ENCODE data around the gene CAD. TPM values are rescaled to one million over a fixed set of nuclear protein-coding genes. Genes with fewer than 3 reads are reported as not detected.

Gene CAD
- total RNA-seq, 1 experiment from 2014 or later = 71.4 TPM

DNA sequence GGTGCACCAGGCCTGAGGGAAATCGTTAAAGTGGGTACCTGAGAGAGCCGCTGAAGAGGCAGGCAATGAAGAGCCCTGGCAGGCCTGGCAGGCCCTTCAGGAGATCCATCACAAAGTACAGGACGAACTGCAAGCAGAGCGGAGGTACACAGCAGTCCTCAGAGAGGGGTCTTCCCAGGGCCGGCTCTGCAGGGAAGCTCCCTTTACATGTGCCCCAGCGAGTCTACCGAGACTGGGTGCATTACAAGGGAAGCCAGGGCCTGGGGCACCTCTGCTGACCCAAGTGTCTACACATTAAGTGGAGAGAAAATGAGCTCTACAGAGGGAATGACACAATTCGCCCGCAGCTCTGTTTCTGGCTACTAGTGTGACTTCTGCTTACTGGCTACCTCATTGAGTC is 13.4 kb upstream of the CAD start:
- no peak overlapping the region for H3K4me3 ChIP-seq (ENCODE audit: low read length)

DNA sequence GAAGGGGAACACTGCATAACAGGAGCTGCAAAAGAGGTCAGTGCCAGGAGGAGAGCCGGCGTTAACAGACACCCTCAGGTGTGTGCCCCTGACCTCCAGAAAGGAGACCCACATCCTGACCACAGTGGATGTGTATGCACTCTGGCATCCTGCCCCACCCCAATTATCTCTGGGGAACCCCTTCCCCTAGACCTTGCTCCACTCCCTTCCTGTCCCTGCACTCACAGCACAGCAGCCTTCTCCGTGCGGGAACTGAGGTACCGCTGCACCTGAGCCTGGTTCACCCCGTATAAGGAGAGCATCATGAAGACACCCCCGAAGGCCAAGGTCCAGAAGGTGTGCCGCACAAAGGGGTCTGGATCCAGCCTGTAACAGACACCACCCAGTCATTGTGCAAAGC is 12.6 kb upstream of the CAD start:
- H3K9me2 ChIP-seq (replicated peaks; ENCODE audit: insufficient read depth, low read length) = no peaks in the 10 kb centered on the region

More for the DNA sequence above, 13.4 kb upstream of the CAD start:
- DNase-seq = no peak
- no peak overlapping the region for H3K4me2 ChIP-seq (ENCODE audit: low read depth, low read length, poor library complexity, severe bottlenecking)
- no peaks in the 10 kb centered on the region for H3K9me3 ChIP-seq (ENCODE audit: low read length)
- no peak overlapping the region for H2AFZ ChIP-seq (ENCODE audit: low read length)
- H3K36me3 ChIP-seq (ENCODE audit: insufficient read depth, low read length) = peaks cover 11% of the 10 kb centered on the region; the same call in 1 of the 2 replicates
- no peaks in the 10 kb centered on the region for H4K20me1 ChIP-seq (ENCODE audit: insufficient read depth, low read depth, low read length)
- H3K4me1 ChIP-seq (ENCODE audit: low read length) = peaks cover under 1% of the 10 kb centered on the region; the same call in 1 of the 2 replicates
- H3K27me3 ChIP-seq (ENCODE audit: low read length) = no peaks in the 10 kb centered on the region
- peaks cover 1% of the 10 kb centered on the region; the same call in 1 of the 2 replicates for H3K79me2 ChIP-seq (ENCODE audit: low read length)
- no peaks in the 10 kb centered on the region for H3K9me2 ChIP-seq (replicated peaks; ENCODE audit: insufficient read depth, low read length)
- no peak overlapping the region for H3K9ac ChIP-seq (ENCODE audit: low read length)
- H3K27ac ChIP-seq (ENCODE audit: low read length) = no peak overlapping the region

GRCh38 chr2:27205206-27205605 is 12.0 kb upstream of the CAD start:
- peaks cover 15% of the 10 kb centered on the region for H3K4me1 ChIP-seq (ENCODE audit: low read length)
- H3K79me2 ChIP-seq (ENCODE audit: low read length) = peaks cover 11% of the 10 kb centered on the region; the same call in 1 of the 2 replicates
- no peak overlapping the region for H2AFZ ChIP-seq (ENCODE audit: low read length)
- no peak overlapping the region for H3K4me3 ChIP-seq (ENCODE audit: low read length)
- peaks cover 17% of the 10 kb centered on the region; the same call in 1 of the 2 replicates for H3K36me3 ChIP-seq (ENCODE audit: insufficient read depth, low read length)
- no peaks in the 10 kb centered on the region for H3K9me2 ChIP-seq (replicated peaks; ENCODE audit: insufficient read depth, low read length)
- DNase-seq = no peak
- no peaks in the 10 kb centered on the region for H4K20me1 ChIP-seq (ENCODE audit: insufficient read depth, low read depth, low read length)
- no peaks in the 10 kb centered on the region for H3K27me3 ChIP-seq (ENCODE audit: low read length)
- no peak overlapping the region for H3K4me2 ChIP-seq (ENCODE audit: low read depth, low read length, poor library complexity, severe bottlenecking)
- no peaks in the 10 kb centered on the region for H3K9me3 ChIP-seq (ENCODE audit: low read length)
- H3K9ac ChIP-seq (ENCODE audit: low read length) = no peak overlapping the region
- H3K27ac ChIP-seq (ENCODE audit: low read length) = no peak overlapping the region

More for the DNA sequence above, 12.6 kb upstream of the CAD start:
- no peak overlapping the region for H2AFZ ChIP-seq (ENCODE audit: low read length)
- no peak overlapping the region for H3K9ac ChIP-seq (ENCODE audit: low read length)
- H3K4me1 ChIP-seq (ENCODE audit: low read length) = peaks cover 8% of the 10 kb centered on the region
- H3K27me3 ChIP-seq (ENCODE audit: low read length) = no peaks in the 10 kb centered on the region
- peaks cover 17% of the 10 kb centered on the region; the same call in 1 of the 2 replicates for H3K36me3 ChIP-seq (ENCODE audit: insufficient read depth, low read length)
- no peaks in the 10 kb centered on the region for H4K20me1 ChIP-seq (ENCODE audit: insufficient read depth, low read depth, low read length)
- no peak for DNase-seq
- H3K27ac ChIP-seq (ENCODE audit: low read length) = no peak overlapping the region
- no peak overlapping the region for H3K4me2 ChIP-seq (ENCODE audit: low read depth, low read length, poor library complexity, severe bottlenecking)
- no peak overlapping the region for H3K4me3 ChIP-seq (ENCODE audit: low read length)
- H3K79me2 ChIP-seq (ENCODE audit: low read length) = peaks cover 10% of the 10 kb centered on the region; the same call in 1 of the 2 replicates
- no peaks in the 10 kb centered on the region for H3K9me3 ChIP-seq (ENCODE audit: low read length)

DNA sequence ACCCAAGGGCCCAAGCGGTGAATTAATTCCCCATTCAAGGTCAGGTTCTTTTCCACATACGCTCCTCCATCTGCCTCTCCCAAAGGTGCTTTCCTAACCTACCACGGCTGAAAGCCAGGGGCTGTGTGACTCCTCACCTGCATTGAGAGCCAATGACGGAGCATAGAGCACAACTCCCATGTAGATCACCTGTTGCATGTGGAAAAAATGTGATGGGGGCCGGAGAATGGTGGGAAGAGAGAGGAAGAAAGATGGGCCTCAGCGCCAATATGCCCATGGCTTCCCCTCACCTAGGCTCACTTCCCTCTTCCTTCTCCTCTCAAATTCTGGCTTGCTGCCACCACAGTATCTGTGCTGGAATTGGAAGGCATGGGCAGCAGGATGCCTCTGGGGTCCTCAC is 10.8 kb upstream of the CAD start:
- H3K4me1 ChIP-seq (ENCODE audit: low read length) = peaks cover 24% of the 10 kb centered on the region
- H3K27me3 ChIP-seq (ENCODE audit: low read length) = no peaks in the 10 kb centered on the region
- peaks cover 17% of the 10 kb centered on the region; the same call in 1 of the 2 replicates for H3K36me3 ChIP-seq (ENCODE audit: insufficient read depth, low read length)
- no peak for DNase-seq
- H4K20me1 ChIP-seq (ENCODE audit: insufficient read depth, low read depth, low read length) = no peaks in the 10 kb centered on the region
- no peaks in the 10 kb centered on the region for H3K9me3 ChIP-seq (ENCODE audit: low read length)
- peaks cover 16% of the 10 kb centered on the region for H3K79me2 ChIP-seq (ENCODE audit: low read length)
- H3K27ac ChIP-seq (ENCODE audit: low read length) = no peak overlapping the region
- no peak overlapping the region for H3K4me2 ChIP-seq (ENCODE audit: low read depth, low read length, poor library complexity, severe bottlenecking)
- no peaks in the 10 kb centered on the region for H3K9me2 ChIP-seq (replicated peaks; ENCODE audit: insufficient read depth, low read length)
- no peak overlapping the region for H2AFZ ChIP-seq (ENCODE audit: low read length)
- no peak overlapping the region for H3K9ac ChIP-seq (ENCODE audit: low read length)
- no peak overlapping the region for H3K4me3 ChIP-seq (ENCODE audit: low read length)

DNA sequence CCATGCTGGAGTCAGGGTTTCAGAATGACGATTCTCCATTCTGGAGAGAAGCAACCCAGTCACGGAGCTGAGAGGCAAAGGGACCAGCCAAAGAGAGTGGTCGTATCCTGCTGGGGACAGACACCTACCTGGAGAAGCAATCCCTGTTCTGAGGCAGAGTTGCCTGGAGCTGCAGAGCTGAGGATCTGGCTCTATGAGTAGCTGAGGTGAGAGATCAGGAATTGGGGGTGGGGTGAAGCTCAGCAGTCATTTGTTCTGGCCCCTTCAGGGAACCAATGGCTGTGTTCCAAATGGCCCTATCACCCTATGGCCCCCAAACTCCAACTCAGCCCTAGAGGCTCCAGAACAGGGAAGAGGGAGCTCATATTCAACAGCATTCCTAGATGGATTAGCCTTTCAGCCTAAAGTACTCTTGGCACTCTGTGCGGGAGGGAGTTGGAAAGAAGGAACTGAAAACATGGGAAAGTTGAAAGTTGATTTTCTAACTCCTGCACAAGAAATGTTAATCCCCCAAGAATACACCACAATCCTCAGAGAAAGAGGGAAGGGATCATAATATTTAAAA is 8.6 kb upstream of the CAD start:
- H4K20me1 ChIP-seq (ENCODE audit: insufficient read depth, low read depth, low read length) = no peaks in the 10 kb centered on the region
- H3K9me3 ChIP-seq (ENCODE audit: low read length) = no peaks in the 10 kb centered on the region
- no peak overlapping the region for H3K9ac ChIP-seq (ENCODE audit: low read length)
- no peak overlapping the region for H3K4me2 ChIP-seq (ENCODE audit: low read depth, low read length, poor library complexity, severe bottlenecking)
- H3K9me2 ChIP-seq (replicated peaks; ENCODE audit: insufficient read depth, low read length) = no peaks in the 10 kb centered on the region
- no peak for DNase-seq
- H3K4me3 ChIP-seq (ENCODE audit: low read length) = no peak overlapping the region
- no peak overlapping the region for H2AFZ ChIP-seq (ENCODE audit: low read length)
- peaks cover 11% of the 10 kb centered on the region; the same call in 1 of the 2 replicates for H3K36me3 ChIP-seq (ENCODE audit: insufficient read depth, low read length)
- no peaks in the 10 kb centered on the region for H3K27me3 ChIP-seq (ENCODE audit: low read length)
- no peak overlapping the region for H3K27ac ChIP-seq (ENCODE audit: low read length)
- H3K79me2 ChIP-seq (ENCODE audit: low read length) = peaks cover 31% of the 10 kb centered on the region
- H3K4me1 ChIP-seq (ENCODE audit: low read length) = peaks cover 29% of the 10 kb centered on the region

GRCh38 chr2:27209621-27210401 is 7.4 kb upstream of the CAD start:
- H3K9ac ChIP-seq (ENCODE audit: low read length) = peak overlapping the region; percentile 36
- H3K9me2 ChIP-seq (replicated peaks; ENCODE audit: insufficient read depth, low read length) = no peaks in the 10 kb centered on the region
- peaks cover 42% of the 10 kb centered on the region for H3K4me1 ChIP-seq (ENCODE audit: low read length)
- H4K20me1 ChIP-seq (ENCODE audit: insufficient read depth, low read depth, low read length) = no peaks in the 10 kb centered on the region
- H3K4me2 ChIP-seq (ENCODE audit: low read depth, low read length, poor library complexity, severe bottlenecking) = peak overlapping the region; percentile 40
- H3K27ac ChIP-seq (ENCODE audit: low read length) = peak overlapping the region; percentile 21; the same call in 1 of the 2 replicates
- DNase-seq = no peak
- no peak overlapping the region for H2AFZ ChIP-seq (ENCODE audit: low read length)
- H3K4me3 ChIP-seq (ENCODE audit: low read length) = peak overlapping the region; percentile 29; the same call in 1 of the 2 replicates
- no peaks in the 10 kb centered on the region for H3K27me3 ChIP-seq (ENCODE audit: low read length)
- peaks cover 16% of the 10 kb centered on the region; the same call in 1 of the 2 replicates for H3K36me3 ChIP-seq (ENCODE audit: insufficient read depth, low read length)
- H3K79me2 ChIP-seq (ENCODE audit: low read length) = peaks cover 33% of the 10 kb centered on the region
- no peaks in the 10 kb centered on the region for H3K9me3 ChIP-seq (ENCODE audit: low read length)

GRCh38 chr2:27211241-27211942 is 5.8 kb upstream of the CAD start:
- no peak for DNase-seq
- peaks cover 33% of the 10 kb centered on the region for H3K79me2 ChIP-seq (ENCODE audit: low read length)

More at GRCh38 chr2:27211241-27211942, 5.8 kb upstream of the CAD start:
- Histone ChIP-seq H2AFZ (ENCODE audit: low read length) (peak overlapping the region; percentile 36; the same call in 1 of the 2 replicates), H3K9ac (ENCODE audit: low read length) (peak overlapping the region; percentile 91), H3K4me2 (ENCODE audit: low read depth, low read length, poor library complexity, severe bottlenecking) (peak overlapping the region; percentile 90), H3K27ac (ENCODE audit: low read length) (peak overlapping the region; percentile 46), H3K9me3 (ENCODE audit: low read length) (no peaks in the 10 kb centered on the region), H3K9me2 (replicated peaks; ENCODE audit: insufficient read depth, low read length) (no peaks in the 10 kb centered on the region), H3K27me3 (ENCODE audit: low read length) (no peaks in the 10 kb centered on the region), H4K20me1 (ENCODE audit: insufficient read depth, low read depth, low read length) (no peaks in the 10 kb centered on the region), H3K36me3 (ENCODE audit: insufficient read depth, low read length) (peaks cover 23% of the 10 kb centered on the region; the same call in 1 of the 2 replicates), H3K4me3 (ENCODE audit: low read length) (peak overlapping the region; percentile 89), H3K4me1 (ENCODE audit: low read length) (peaks cover 52% of the 10 kb centered on the region)
